SK-N-MC (cell line): ENCODE results near the gene ACO2.

Experiments
- EZH2 ChIP-seq: fragments of 200-600 bp; sonication (generic); IDR thresholded peaks from one replicate; pipeline ENCODE4 v1.6.1; 2017; ENCODE audit warnings: antibody characterized with exemption
- FOXP2 ChIP-seq: optimal IDR thresholded peaks from 2 replicates; pipeline ENCODE3; 2011; ENCODE audit warnings: mild to moderate bottlenecking, moderate library complexity; ENCODE audit not compliant: insufficient read depth; ENCODE audit errors: extremely low read length, control extremely low read depth
- POLR2AphosphoS5 ChIP-seq: IDR thresholded peaks from 2 replicates; pipeline ENCODE4 v1.6.1; 2012; ENCODE audit warnings: mild to moderate bottlenecking, low read depth, low read length, borderline replicate concordance

DNA sequence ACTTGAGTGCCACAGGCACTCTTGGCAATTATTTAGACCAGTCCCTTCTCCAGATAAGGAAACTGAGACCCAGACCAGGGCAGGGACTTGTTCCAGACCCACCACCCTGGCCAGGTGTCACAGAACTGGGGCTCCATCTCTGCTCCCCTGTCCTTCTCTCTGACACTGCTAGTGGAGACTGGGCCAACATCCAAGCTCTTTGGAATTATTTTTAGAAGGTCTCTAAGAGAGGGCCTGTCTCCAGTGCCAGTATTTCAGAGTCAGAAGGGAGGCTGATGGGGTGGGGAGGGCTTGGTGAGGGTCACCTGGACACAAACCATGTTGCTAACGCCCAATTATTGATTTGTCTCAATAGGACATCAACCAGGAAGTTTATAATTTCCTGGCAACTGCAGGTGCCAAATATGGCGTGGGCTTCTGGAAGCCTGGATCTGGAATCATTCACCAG is 42.6 kb downstream of the ACO2 start:
- TF ChIP-seq EZH2 (no peak), POLR2AphosphoS5 (no peak), FOXP2 (no peak)
